SU-DHL-6 (cell line): Measurements from ENCODE around the gene CCR5AS.

Experiments used
- H2AFZ ChIP-seq: fragments of 200-600 bp; sonication (generic); 2 replicates; pipeline ENCODE4 v1.6.1; 2014; ENCODE audit warnings: low read depth, mild to moderate bottlenecking, moderate library complexity, mixed read lengths, antibody characterized with exemption, low read length; ENCODE audit not compliant: severe bottlenecking
- H3F3A ChIP-seq: fragments of 200-600 bp; shearing (Covaris generic); 2 replicates; pipeline ENCODE4 v1.6.0; 2016; ENCODE audit warnings: antibody characterized with exemption, mild to moderate bottlenecking; ENCODE audit not compliant: insufficient read depth
- H3K27ac ChIP-seq: fragments of 200-600 bp; sonication (generic); 2 replicates; pipeline ENCODE4 v1.5.1; 2016; ENCODE audit warnings: low read depth, mild to moderate bottlenecking, low read length, moderate library complexity, mixed read lengths
- H3K27me3 ChIP-seq: fragments of 200-600 bp; sonication (generic), shearing (Covaris generic); 2 replicates; pipeline ENCODE4 v1.6.0; 2014; ENCODE audit warnings: mild to moderate bottlenecking, low read length
- H3K36me3 ChIP-seq: fragments of 200-600 bp; sonication (generic); 2 replicates; pipeline ENCODE4 v1.6.1; 2014; ENCODE audit warnings: mild to moderate bottlenecking, low read length, mixed read lengths
- H3K4me2 ChIP-seq: fragments of 300-600, 200-600 bp; shearing (Covaris generic), sonication (generic); 2 replicates; pipeline ENCODE4 v1.6.0; 2014; ENCODE audit warnings: low read length, low read depth, mild to moderate bottlenecking; ENCODE audit not compliant: poor library complexity, severe bottlenecking
- H3K4me3 ChIP-seq: fragments of 200-600 bp; sonication (generic); 2 replicates; pipeline ENCODE4 v1.5.1; 2014; ENCODE audit warnings: antibody characterized with exemption, low read length, mild to moderate bottlenecking, mixed read lengths; ENCODE audit not compliant: insufficient read depth, poor library complexity, severe bottlenecking
- H3K79me2 ChIP-seq: fragments of 200-600 bp; sonication (generic); 2 replicates; pipeline ENCODE4 v1.6.1; 2014; ENCODE audit warnings: mild to moderate bottlenecking, low read length, moderate library complexity; ENCODE audit not compliant: insufficient read depth
- H3K9ac ChIP-seq: fragments of 200-600 bp; sonication (generic); 2 replicates; pipeline ENCODE4 v1.7.0; 2014; ENCODE audit warnings: mild to moderate bottlenecking, low read length
- H3K9me2 ChIP-seq: fragments of 200-600 bp; sonication (generic); replicated peaks from 2 replicates; pipeline ENCODE4 v1.6.1; 2014; ENCODE audit warnings: low read length; ENCODE audit not compliant: insufficient read depth
- H3K9me3 ChIP-seq: fragments of 200-600 bp; sonication (generic); 2 replicates; pipeline ENCODE4 v1.6.1; 2014; ENCODE audit warnings: low read length, mixed read lengths; ENCODE audit not compliant: insufficient read depth
- H4K20me1 ChIP-seq: fragments of 200-600 bp; sonication (generic); 2 replicates; pipeline ENCODE4 v1.6.1; 2014; ENCODE audit warnings: low read depth, mild to moderate bottlenecking, antibody characterized with exemption, low read length, moderate library complexity, mixed read lengths
- CTCF ChIP-seq: fragments of 200-600 bp; sonication (generic); IDR thresholded peaks from one replicate; pipeline ENCODE4 v1.5.1; 2017; ENCODE audit warnings: antibody characterized with exemption, mild to moderate bottlenecking, low read length, moderate library complexity; ENCODE audit not compliant: insufficient read depth, poor library complexity, severe bottlenecking
- EZH2phosphoT487 ChIP-seq: fragments of 200-600 bp; sonication (generic), shearing (Covaris generic); conservative IDR thresholded peaks from 2 replicates; pipeline ENCODE4 v1.6.1; 2018; ENCODE audit warnings: mild to moderate bottlenecking, antibody characterized with exemption, low read length, moderate library complexity, mixed read lengths

Gene CCR5AS

GRCh38 chr3:46318207-46318927 is 88.5 kb downstream of the CCR5AS start:
- no peaks in the 10 kb centered on the region for H4K20me1 ChIP-seq
- no peak overlapping the region for H2AFZ ChIP-seq
- no peaks in the 10 kb centered on the region for H3K79me2 ChIP-seq
- no peaks in the 10 kb centered on the region for H3K27me3 ChIP-seq
- TF ChIP-seq CTCF (no peak), EZH2phosphoT487 (no peak)
- H3K9me2 ChIP-seq, result no peaks in the 10 kb centered on the region
- H3K9me3 ChIP-seq, result no peaks in the 10 kb centered on the region
- no peaks in the 10 kb centered on the region for H3F3A ChIP-seq
- H3K9ac ChIP-seq, result no peak overlapping the region
- no peak overlapping the region for H3K4me2 ChIP-seq
- H3K27ac ChIP-seq, result no peak overlapping the region
- no peaks in the 10 kb centered on the region for H3K36me3 ChIP-seq
- no peak overlapping the region for H3K4me3 ChIP-seq

GRCh38 chr3:46316206-46316605 is 90.7 kb downstream of the CCR5AS start:
- no peak overlapping the region for H2AFZ ChIP-seq
- H3K4me2 ChIP-seq, result no peak overlapping the region
- no peak overlapping the region for H3K4me3 ChIP-seq
- no peaks in the 10 kb centered on the region for H3F3A ChIP-seq
- H4K20me1 ChIP-seq, result no peaks in the 10 kb centered on the region
- H3K79me2 ChIP-seq, result no peaks in the 10 kb centered on the region
- no peak overlapping the region for H3K27ac ChIP-seq
- no peaks in the 10 kb centered on the region for H3K9me2 ChIP-seq
- H3K27me3 ChIP-seq, result no peaks in the 10 kb centered on the region
- no peaks in the 10 kb centered on the region for H3K36me3 ChIP-seq
- H3K9ac ChIP-seq, result no peak overlapping the region
- TF ChIP-seq CTCF (no peak), EZH2phosphoT487 (no peak)
- H3K9me3 ChIP-seq, result no peaks in the 10 kb centered on the region

- H3F3A ChIP-seq, result no peaks in the 10 kb centered on the region
- no peak overlapping the region for H3K4me3 ChIP-seq
- no peak for TF ChIP-seq CTCF
- TF ChIP-seq EZH2phosphoT487, result no peak
- no peak overlapping the region for H2AFZ ChIP-seq
- H3K79me2 ChIP-seq, result no peaks in the 10 kb centered on the region
- H3K4me2 ChIP-seq, result no peak overlapping the region
- H3K27ac ChIP-seq, result no peak overlapping the region
- no peaks in the 10 kb centered on the region for H3K9me3 ChIP-seq
- H4K20me1 ChIP-seq, result no peaks in the 10 kb centered on the region
- no peaks in the 10 kb centered on the region for H3K9me2 ChIP-seq
- H3K36me3 ChIP-seq, result no peaks in the 10 kb centered on the region
- H3K27me3 ChIP-seq, result no peaks in the 10 kb centered on the region
- no peak overlapping the region for H3K9ac ChIP-seq
Observed at GRCh38 chr3:46314517-46314916, 92.3 kb downstream of the CCR5AS start.
